Activated naive CD4-positive, alpha-beta T cell treated with Interleukin-2 at 50 U/mL for 16 hours (primary cell): ENCODE data around the gene TENM4.

Experiments
- DNase-seq: peaks from one replicate; pipeline ENCODE4 v3.0.0-alpha.2; 2020

TENM4 gene

DNA sequence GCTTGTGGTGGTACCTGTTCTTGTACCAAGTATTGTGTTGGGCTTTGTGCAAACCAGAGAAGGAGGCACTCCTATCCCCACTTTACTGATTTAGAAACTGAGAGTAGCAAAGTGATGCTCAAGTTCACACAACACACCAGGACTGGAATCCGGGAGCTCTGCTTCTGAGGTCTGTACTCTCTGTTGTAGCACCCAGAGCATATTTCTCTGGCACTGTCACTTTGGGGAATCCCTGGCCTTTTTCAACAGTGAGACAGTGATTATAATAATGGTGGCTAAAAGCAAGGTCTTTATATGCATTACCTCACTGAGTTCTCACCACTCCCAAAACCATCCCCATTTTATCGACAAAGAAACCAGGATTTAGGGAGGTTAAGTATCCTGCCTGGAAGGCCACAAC lies 362.4 kb downstream of the TENM4 start:
- DNase-seq = no peak

DNA sequence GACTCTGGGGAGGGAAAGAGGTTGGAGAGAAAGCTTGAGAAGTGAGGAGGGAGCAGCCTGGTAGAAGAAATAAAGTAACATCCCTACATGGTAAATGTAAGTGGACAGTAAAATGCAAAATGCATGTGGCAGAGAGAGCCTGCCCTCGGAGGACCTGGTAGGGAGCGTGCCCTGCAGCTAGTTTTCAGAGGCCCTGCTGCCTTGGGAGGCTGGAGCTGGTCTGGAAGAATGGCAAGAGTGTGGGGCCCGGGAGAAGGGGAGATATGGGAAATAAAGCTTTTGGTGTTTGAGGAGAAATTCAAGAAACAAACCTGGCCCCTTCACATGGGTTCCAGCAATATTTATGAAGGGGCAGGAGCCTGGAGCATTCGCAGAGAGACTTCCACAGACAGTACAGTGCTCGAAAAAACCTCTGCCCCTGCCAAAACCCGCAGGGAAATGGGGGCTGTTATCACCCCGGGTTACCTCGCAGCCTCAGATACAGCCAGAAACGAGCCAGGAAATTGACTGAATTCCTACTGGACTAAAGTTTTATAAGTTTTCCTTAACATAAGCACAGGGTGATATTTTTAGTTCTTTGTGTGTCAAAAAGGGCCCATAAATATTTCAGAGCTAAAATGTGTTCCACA lies 363.0 kb downstream of the TENM4 start:
- DNase-seq = no peak

DNA sequence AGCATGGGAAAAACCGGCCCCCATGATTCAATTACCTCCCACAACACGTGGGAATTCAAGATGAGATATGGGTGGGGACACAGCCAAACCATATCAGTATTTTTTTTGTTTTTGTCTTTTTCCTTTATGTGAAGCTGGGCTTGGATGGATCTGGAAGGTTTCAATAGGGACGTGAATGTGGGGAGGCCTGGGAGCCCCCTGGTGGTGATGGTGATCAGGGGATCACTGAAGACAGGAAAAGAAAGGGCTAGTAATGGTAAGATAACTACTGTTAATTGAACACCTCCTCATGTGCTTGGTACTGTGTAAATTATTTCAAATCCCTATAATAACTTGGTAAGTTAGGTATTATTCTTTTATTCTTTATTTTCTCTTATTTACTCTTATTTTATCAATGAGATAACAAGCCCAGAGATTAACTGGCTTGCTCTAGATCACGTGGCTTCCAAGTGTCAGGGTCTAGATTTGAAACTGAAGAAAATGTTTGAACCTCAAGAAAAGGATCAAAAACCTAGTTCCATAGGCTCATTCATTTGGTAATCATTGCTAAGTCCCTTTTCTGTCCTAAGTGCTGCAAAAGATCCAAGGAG lies 364.2 kb downstream of the TENM4 start:
- DNase-seq = no peak

DNA sequence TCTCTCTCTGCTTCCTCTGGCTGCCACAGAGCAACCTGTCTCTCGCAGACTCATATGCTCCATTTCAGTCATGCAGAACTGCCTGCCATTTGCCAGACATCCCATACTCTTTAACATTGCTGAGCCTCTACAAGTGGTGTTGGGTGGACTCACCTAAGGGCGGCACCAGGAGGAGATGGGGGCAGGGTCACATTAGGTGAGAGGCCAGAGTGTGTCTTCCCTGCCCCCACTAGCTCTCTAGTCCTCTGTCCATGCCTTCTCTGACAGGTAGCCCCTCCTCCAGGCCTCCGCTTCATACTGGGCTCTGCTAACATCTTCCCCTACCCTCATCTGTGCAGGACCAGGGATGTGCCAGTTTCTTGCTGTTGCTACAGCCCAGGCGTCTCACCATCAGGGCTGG lies 366.3 kb downstream of the TENM4 start:
- no peak for DNase-seq

DNA sequence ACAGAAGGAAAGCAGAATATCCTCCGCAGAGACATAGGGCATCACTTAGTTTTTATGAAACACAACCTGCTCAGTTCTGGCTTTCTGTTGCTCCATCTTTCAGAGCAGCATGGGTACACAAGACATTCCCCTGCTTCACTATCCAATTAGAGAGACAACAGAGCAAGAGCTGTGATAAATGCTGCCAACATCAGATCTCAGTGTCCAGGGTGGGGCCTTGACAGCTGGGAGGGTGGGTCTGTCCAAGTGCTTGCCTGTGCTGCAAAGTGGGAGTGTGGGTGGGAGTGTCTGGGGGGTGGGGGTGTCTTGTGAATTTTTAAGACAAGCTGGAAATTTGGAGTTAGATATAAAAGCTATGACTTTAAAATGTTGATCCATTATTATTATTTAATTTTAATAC lies 369.6 kb downstream of the TENM4 start:
- DNase-seq = no peak

DNA sequence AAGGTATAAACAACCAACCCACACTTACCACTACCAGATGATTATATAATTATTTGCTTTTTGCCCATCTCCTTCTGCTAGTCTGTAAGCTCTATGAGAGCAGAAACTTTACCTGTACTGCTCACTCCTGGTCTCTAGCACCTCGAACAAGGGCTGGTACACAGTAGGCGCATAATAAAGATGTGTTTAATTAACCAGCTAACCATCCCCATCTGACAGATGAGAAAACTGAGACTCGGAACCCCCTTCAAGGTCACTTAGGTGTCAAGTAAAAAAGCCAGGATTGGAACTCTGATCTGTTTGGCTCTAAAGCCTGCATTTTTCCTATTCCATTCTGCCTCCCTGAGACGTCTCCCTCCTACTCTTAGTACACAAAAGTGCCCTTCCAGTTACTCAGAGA lies 370.3 kb downstream of the TENM4 start:
- DNase-seq = no peak

DNA sequence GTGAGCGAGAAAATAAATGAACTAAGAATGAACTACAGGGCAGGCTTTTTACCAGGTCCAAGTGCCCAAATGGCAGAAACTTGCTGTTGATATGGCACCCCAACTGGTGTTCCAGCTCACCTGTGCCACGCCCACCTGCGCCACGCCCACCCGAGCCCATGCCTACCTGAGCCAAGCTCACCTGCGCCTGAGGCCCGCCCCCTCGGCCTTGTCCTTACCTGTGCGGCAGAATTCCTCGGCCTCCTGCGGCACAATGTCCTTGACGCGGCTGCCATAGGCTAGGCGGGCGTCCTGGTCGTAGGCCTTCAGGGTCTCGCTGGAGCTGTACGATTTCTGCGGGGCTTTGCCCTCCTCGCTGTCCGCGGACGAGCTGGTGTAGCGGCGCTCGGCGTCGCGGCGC lies 371.3 kb downstream of the TENM4 start:
- no peak for DNase-seq

DNA sequence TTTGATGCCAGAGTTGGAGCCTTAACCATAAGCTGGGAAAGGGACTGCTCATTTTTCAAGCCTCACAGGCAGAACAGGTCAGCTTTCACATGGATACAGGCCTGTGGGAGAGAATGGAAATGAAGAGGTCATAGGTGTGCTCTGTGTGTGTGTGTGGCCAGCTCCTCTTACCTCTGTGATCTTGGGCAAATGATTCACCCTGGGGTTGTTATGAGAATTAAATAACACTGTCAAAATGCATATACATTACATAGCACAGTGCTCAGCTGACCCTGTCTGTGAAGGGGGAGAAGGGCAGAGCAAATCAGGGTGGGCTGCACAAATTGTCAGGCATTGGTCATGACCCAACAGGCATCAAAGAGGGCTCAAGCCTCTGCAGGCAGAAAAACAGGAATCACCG lies 372.5 kb downstream of the TENM4 start:
- no peak for DNase-seq

DNA sequence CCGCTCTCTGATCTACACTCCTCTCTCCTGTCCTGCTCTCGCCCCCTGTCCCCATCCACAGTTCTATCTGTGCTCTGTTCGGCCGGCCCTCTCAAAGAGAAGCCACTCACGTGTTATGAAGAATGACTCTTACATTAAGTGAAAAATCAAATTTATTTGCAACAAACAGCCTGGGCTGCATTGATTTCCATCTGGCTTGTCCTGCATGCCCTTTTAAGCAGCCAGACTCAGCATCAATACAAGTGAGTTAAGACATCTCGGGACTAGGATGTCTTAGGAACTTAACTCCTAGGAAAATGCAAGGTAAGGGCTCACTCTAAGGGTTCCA lies 373.5 kb downstream of the TENM4 start:
- DNase-seq = no peak

DNA sequence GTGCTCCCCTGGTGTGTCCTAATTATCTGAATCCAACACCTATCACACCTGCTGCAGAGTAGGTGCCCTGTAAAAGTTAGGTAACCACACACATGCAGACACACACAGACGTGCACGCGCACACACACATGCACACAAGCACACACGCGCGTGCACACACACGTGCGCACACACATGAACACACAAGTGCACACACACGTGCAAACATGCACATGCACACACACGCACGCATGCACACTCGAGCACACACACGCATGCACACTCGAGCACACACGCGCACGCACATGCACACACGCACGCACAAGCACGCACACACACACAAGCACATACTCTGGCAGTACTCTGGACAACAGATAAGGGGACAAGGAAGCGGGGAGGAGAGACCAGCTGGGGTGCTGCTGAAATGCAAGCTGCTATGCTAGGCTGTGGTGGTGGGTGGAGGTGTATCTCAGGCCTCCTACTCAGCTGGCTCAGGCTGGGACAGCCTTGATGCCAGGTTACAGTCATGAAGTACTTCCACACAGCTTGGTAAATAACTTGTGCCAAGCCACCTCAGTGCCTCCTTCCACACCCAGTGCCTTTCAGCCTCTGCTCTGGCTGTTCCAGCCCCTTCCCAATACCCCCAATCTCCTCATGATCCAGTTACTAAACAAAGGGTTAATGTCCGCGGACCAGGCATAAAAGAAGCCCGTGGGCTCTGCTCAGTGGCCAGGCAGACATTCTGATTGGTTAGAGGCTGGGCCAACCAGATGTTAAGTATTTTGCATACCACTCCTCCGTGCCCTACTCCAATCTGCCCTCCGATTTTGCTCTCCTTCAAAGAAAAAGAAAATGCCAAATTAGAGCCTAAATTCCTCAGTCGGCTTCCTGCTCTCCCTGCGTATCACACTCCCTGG lies 374.1 kb downstream of the TENM4 start:
- DNase-seq = no peak

DNA sequence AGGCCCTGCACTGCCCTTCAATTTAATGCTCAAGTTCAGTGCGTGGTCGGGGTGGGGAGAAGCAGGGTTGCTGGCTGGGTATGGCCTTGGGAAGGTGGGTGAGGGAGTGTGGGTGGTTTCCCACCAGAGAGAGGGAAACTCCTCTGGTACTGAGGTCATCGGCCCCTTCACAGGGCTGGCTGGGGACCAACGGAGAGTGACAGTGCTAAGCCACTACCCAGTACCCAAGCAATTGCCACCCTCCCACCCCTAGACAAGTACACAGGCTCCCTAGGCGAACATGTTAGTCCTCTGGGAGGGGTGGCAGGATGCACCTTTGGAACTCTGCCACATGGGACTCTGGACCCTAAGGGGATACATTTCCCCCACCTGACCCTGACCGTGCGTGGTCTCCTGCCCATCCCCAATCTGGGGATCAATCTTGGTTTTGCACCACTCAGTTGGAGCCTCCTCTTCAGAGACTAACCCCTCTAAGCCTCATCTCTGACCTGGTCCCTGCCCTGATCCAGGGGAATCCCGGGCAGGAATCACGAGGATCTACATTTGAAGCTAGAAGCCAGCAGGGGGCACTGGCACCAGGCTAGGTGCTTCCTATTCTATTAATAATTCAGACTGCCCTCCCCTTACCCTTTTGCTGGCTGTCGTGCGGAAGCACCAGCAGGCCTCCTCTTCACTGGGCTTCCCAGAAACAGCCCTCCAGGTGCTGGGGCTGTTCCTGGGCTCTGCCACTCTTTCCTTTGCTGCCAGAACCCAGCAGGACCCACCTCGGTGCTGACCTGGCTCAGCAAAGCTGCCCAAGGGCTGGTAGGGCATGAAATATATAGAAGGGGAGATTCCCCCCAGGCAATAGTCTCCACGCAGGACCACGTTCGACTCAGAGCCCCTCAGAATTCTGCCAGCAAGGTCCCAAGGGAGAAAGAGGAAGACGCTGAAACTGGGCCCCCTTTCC lies 377.7 kb downstream of the TENM4 start:
- no peak for DNase-seq

DNA sequence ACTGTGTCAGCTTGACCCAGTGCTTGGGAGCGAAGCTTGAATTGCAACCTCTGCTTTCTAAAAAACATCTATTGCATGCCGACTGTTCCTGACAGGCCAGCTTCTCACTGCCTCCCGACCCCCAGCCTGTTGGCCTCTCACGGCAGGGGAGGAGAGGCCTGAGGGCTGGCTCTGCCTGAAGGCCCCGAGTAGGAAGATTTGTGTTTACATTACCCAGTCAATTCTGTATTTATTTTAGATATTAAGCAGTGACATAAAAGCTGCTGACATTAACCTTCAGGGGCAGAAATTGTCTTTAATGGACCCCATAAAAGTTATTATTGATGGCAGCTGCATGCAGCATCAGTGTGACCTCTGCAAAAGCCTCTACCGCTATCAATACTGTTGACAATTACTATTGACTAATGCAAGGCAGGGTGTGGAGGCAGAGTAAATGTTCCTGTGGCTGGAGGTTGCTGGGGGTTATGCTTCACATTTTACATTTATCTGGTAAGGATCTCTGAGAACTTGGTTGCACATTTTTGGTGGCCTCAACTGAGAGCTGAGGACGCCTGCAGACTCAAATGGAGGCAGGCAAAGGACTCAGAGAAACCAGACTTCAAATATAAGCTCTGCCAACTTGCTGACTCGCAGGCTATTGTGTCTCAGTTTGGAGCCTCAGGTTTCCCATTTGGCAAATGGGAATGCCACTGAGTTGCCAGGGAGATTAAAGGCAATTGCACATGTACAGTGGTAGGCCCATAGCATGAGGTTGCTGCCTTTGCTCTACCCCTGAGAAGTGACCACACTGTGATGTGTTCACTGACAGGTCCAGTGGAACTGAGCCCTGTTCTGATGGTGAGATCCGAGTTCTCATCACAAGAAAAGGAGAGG lies 380.5 kb downstream of the TENM4 start:
- DNase-seq = no peak

DNA sequence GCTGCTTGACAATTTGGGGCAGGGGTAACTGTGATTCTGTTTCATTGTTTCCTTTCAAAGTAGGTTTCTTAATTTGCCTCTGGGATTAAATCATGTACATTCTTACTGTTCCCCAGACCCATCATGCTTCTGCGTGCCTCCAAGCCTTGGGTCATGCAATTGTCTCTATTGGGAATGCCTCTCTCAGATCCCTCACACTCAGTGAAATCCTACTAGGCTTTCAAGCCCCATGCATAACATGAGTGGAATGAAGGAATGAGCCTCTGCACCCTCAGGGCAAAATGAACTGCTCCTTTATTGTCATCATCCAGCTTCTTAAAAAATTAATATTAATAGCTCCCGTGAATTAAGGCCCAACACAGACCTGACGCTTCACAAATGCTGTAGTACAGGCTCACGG lies 381.7 kb downstream of the TENM4 start:
- DNase-seq = no peak

DNA sequence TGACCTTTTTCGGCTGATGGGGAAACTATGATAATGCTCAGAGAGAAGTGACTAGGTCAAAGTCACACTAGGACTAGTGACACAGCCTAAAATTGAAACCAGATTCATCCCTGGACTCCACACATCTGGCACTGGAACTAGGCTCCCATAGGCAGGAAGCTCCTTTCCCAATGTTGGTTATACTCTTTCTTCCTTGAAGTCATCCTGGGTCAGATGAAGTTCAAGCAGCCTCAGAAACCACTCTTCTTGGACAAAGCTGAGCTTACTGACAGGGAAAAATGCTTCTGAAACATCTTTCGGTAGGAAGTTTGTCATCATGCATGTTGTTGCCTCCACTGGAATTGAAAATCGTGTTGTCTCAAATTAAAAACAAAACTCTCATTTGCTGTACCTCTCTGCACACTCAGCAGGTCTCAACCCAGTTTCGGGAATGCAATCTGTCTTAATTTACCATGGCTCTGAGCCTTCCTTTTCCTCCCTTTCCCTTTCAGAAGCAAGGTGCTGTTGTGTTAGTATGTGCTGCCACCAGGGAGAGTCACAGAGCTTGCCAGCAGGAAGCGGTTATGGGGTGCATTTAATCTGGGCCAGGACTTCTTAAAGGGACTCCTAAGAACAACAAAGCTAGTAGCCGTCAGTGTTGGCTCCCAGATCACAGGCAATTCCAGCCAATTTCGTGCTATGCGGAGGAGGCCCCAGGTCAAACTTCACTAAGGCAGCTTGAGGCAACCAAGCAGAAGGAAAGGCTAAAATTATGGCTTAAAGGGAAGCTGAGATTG lies 384.8 kb downstream of the TENM4 start:
- DNase-seq = no peak

DNA sequence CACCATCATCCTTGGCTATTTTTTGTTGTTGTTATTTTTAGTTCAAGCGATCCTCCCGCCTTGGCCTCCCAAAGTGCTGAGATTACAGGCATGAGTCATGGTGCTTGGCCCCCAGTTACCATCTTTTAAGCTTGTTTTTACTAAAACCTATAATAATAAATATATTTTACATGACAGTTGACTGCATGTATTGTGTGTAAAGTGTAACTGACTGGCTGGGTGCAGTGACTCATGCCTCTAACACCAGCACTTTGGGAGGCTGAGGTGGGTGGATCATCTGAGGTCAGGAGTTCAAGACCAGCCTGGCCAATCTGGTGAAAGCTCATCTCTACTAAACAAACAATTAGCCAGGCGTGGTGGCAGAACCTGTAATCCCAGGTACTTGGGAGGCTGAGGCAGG lies 386.2 kb downstream of the TENM4 start:
- DNase-seq = no peak

DNA sequence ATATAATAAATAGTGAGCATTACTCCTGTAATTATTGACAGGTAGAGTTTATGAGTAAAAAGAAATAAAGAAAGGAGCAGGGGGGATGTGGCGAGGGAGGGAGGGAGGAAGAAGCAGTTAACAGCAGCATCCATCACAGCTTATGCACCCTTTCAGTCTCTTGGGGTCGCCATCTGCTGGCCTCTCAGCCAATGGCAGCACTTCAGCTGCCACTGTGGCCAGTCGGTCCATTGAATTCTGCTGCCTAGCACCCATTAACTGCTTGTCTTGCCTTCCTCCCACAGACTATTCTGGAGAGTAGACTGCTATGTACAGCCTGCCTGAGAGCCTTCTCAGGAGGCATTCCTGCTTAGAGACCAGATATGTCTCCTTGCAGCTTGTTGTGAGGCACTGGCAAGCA lies 388.3 kb downstream of the TENM4 start:
- no peak for DNase-seq

DNA sequence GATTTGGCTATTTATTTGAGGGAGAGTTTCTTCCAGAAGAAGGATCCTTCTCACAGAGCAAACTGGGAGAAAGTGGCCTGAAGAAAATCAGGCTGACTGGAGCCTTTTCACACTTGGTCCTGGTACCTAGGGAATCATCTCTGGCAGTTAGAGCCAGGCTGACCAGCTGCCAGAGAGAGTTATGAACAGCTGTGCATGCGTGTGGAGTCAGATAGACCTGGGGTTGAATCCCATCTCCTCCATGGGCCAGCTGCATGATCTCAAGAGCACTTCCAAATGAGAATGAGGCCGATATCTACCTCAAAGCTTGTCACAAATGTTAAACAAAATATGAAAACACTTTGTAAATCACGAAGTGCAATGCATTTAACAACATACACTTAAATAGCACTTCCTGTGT lies 390.0 kb downstream of the TENM4 start:
- no peak for DNase-seq

DNA sequence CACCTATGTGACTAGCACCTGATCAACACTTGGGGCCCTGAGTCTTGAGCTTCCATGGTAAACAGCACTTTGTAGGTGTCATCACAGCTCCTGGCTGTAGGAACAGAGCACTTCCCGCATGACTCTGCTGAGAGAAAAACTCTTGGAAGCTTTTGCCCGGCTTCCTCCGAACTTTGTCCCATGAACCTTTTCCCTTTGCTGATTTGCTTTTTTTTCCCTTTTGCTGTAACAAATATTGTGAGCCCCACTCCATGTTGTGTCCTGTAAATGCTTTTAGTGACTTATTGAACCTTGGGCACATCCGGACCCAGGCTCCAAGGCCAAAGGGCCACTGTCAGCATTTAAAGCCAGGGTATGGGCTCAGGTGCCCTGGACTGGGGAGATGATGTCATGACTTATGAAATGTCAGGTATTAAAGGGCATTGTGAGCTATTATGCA lies 391.1 kb downstream of the TENM4 start:
- DNase-seq = no peak

DNA sequence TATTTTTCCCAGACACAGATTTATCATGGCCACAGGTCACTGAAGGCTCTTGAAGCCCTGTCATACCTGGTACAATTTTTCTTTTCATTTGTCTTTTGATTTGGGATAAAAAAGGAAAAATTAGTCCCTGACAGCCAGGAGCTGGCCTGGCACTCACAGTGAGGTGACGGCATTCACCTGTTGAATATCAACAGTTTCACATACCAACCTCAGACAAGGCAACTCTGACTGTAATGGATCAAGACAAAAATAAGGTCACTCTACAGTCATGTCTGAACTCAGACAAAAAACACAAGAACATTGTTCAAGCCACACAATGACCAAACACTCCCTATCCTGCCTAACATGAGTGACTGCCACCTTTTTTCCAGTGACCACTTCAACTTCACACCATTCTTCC lies 392.9 kb downstream of the TENM4 start:
- DNase-seq = no peak

DNA sequence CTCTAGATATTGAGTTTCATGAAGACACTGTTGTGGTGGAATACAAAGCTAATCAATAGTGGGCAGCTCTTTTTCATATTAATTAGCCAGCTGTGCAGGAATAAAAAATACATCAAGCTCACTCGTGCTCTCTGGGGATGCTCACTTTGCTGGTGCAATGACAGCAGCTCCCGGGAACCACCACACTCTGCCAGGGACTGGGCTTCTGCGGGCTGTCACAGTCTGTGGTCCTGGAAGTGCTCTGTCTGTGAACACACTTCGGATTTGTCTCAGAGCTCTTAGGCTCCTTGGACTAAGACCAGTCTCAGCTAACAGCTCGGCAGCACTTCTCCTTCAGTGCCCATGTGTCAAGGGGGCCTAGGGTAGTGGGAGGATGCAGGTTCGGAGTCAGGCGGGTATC lies 393.5 kb downstream of the TENM4 start:
- DNase-seq = no peak

DNA sequence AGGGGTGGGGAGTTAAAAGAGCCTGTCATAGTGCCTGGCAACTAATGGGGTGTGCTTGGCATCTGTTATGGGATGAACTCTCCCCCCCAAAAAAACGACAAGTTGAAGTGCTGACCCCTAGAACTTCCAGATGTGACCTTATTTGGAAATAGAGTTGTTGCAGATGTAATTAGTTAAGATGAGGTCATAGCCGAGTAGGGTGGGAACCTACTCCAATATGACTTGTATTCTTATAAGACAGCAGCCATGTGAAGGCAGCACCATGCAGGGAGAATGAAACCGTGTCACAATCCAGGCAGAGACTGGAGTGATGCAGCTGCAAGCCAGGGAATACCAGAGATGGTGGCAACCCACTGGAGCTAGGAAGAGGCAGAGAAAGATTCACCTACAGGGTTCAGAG lies 394.5 kb downstream of the TENM4 start:
- no peak for DNase-seq
